Fibroblast of lung (primary cell): Measurements from ENCODE around the gene ADCY3. TPM values are rescaled to one million over a fixed set of nuclear protein-coding genes. Genes with fewer than 3 reads are reported as not detected.
A peak's percentile ranks its signal among the peaks of the same experiment; 100 is the strongest.

Source experiments
- DNase-seq, 2 donors: peaks; one replicate each; pipeline versions ENCODE4 v3.0.0 to v3.0.0-alpha.2; 2010; ENCODE audit warnings: low read depth in 2 of 2
- H2AFZ ChIP-seq: 2 replicates; pipeline ENCODE4 v1.5.1; 2012; ENCODE audit warnings: low read length, control low read depth, inconsistent platforms
- H3K27ac ChIP-seq: 2 replicates; pipeline ENCODE4 v1.5.1; 2011; ENCODE audit warnings: low read length, control low read depth; ENCODE audit not compliant: insufficient read depth
- H3K27me3 ChIP-seq: 2 replicates; pipeline ENCODE4 v1.5.1; 2011; ENCODE audit warnings: mild to moderate bottlenecking, low read length; ENCODE audit not compliant: control insufficient read depth, insufficient read depth
- H3K36me3 ChIP-seq: 2 replicates; pipeline ENCODE4 v1.5.1; 2011; ENCODE audit warnings: low read length; ENCODE audit not compliant: control insufficient read depth, insufficient read depth
- H3K4me1 ChIP-seq: 2 replicates; pipeline ENCODE4 v1.5.1; 2011; ENCODE audit warnings: low read length; ENCODE audit not compliant: control insufficient read depth, insufficient read depth; ENCODE audit errors: extremely low read depth
- H3K4me2 ChIP-seq: 2 replicates; pipeline ENCODE4 v1.5.1; 2011; ENCODE audit warnings: low read length, control low read depth; ENCODE audit not compliant: insufficient read depth; ENCODE audit errors: extremely low read depth
- H3K4me3 ChIP-seq, 4 experiments: fragments of 200-600 bp in 1 of 4; sonication (generic) in 1 of 4; replicated peaks in 1 of 4; 2 replicates each; pipeline ENCODE4 v1.5.1; 2011 to 2016; ENCODE audit warnings: low read length in 4 of 4, low read depth in 3 of 4, mild to moderate bottlenecking in 3 of 4, control low read depth in 2 of 4, inconsistent platforms in 1 of 4, mixed read lengths in 1 of 4; ENCODE audit not compliant: insufficient read depth in 1 of 4; ENCODE audit errors: control extremely low read depth in 1 of 4
- H3K79me2 ChIP-seq: 2 replicates; pipeline ENCODE4 v1.5.1; 2012; ENCODE audit warnings: mild to moderate bottlenecking, low read length, inconsistent platforms; ENCODE audit not compliant: control insufficient read depth, insufficient read depth
- H3K9ac ChIP-seq: 2 replicates; pipeline ENCODE4 v1.5.1; 2011; ENCODE audit warnings: mild to moderate bottlenecking, low read length, control low read depth; ENCODE audit not compliant: insufficient read depth
- H3K9me3 ChIP-seq: 2 replicates; pipeline ENCODE4 v1.5.1; 2012; ENCODE audit warnings: low read depth, low read length; ENCODE audit not compliant: control insufficient read depth, insufficient read depth
- H4K20me1 ChIP-seq: 2 replicates; pipeline ENCODE4 v1.5.1; 2011; ENCODE audit warnings: low read length; ENCODE audit not compliant: control insufficient read depth, insufficient read depth; ENCODE audit errors: extremely low read depth
- CTCF ChIP-seq, 2 donors: IDR thresholded peaks in 1 of 2; conservative IDR thresholded peaks in 1 of 2; 1 replicate in 1 of 2; 2 replicates in 1 of 2; pipeline ENCODE4 v1.5.1; 2011 to 2012; ENCODE audit warnings: low read length in 2 of 2, control low read depth in 1 of 2, inconsistent platforms in 1 of 2, low read depth in 1 of 2, mild to moderate bottlenecking in 1 of 2
- EZH2 ChIP-seq: IDR thresholded peaks from 2 replicates; pipeline ENCODE4 v1.5.1; 2012; ENCODE audit warnings: low read length, control low read depth, mild to moderate bottlenecking; ENCODE audit errors: missing control alignments
- polyA plus RNA-seq, 2 donors: library from polyadenylated mRNA; depleted of rRNA in 1 of 2; stranded (reverse) in 1 of 2; unstranded in 1 of 2; fragments of >200 nt; gene quantifications; 2 replicates each; pipeline ENCODE4 v1.2.1, GENCODE V29; 2011 to 2012; ENCODE audit warnings: missing spikeins in 1 of 2
- total RNA-seq: library from RNA; depleted of rRNA; stranded (reverse); fragments of >200 nt; gene quantifications from 2 replicates; pipeline ENCODE4 v1.2.1, GENCODE V29; 2014

ADCY3 gene
- total and polyA plus RNA-seq, 2 donors (not counting 1 experiment from before 2014, with no cell fraction given): 33.0 to 90.2 TPM

GRCh38 chr2:24892928-24893327 lies 27.1 kb downstream of the ADCY3 start:
- no peaks in the 10 kb centered on the region for H3K4me1 ChIP-seq
- no peaks in the 10 kb centered on the region for H4K20me1 ChIP-seq
- TF ChIP-seq CTCF (conservative IDR thresholded peaks at IDR 0.05 in 1 of 2, IDR thresholded peaks at IDR 0.05 in 1 of 2; ENCODE audit: low read depth in 1 of 2, low read length in 2 of 2): no peak
- no peak for TF ChIP-seq EZH2
- H3K4me3 ChIP-seq: no peak overlapping the region
- no peaks in the 10 kb centered on the region for H3K9me3 ChIP-seq
- no peak overlapping the region for H3K27ac ChIP-seq
- no peaks in the 10 kb centered on the region for H3K27me3 ChIP-seq
- H3K4me2 ChIP-seq: no peak overlapping the region
- DNase-seq: peak in 1 of 2 donors; percentile 68
- no peaks in the 10 kb centered on the region for H3K36me3 ChIP-seq
- no peaks in the 10 kb centered on the region for H3K79me2 ChIP-seq
- no peak overlapping the region for H2AFZ ChIP-seq
- H3K9ac ChIP-seq: no peak overlapping the region

- H3K79me2 ChIP-seq: no peaks in the 10 kb centered on the region
- H3K27me3 ChIP-seq: no peaks in the 10 kb centered on the region
- H4K20me1 ChIP-seq: no peaks in the 10 kb centered on the region
- no peak overlapping the region for H3K27ac ChIP-seq
- H3K36me3 ChIP-seq: no peaks in the 10 kb centered on the region
- DNase-seq: no peak
- H3K4me1 ChIP-seq: peaks cover 2% of the 10 kb centered on the region
- no peak overlapping the region for H3K9ac ChIP-seq
- no peak overlapping the region for H3K4me3 ChIP-seq
- no peak for TF ChIP-seq EZH2
- no peak for TF ChIP-seq CTCF (conservative IDR thresholded peaks at IDR 0.05 in 1 of 2, IDR thresholded peaks at IDR 0.05 in 1 of 2; ENCODE audit: low read depth in 1 of 2, low read length in 2 of 2)
- H2AFZ ChIP-seq: no peak overlapping the region
- H3K9me3 ChIP-seq: no peaks in the 10 kb centered on the region
- no peak overlapping the region for H3K4me2 ChIP-seq
These were observed 28.8 kb downstream of the ADCY3 start for GRCh38 chr2:24891201-24891600.

- H3K27ac ChIP-seq: no peak overlapping the region
- H3K4me3 ChIP-seq: no peak overlapping the region
- no peaks in the 10 kb centered on the region for H3K36me3 ChIP-seq
- no peak overlapping the region for H2AFZ ChIP-seq
- no peaks in the 10 kb centered on the region for H3K9me3 ChIP-seq
- peaks cover 2% of the 10 kb centered on the region for H3K4me1 ChIP-seq
- TF ChIP-seq CTCF (conservative IDR thresholded peaks at IDR 0.05 in 1 of 2, IDR thresholded peaks at IDR 0.05 in 1 of 2; ENCODE audit: low read depth in 1 of 2, low read length in 2 of 2): no peak
- no peak for TF ChIP-seq EZH2
- no peak overlapping the region for H3K4me2 ChIP-seq
- DNase-seq: no peak
- no peaks in the 10 kb centered on the region for H4K20me1 ChIP-seq
- H3K27me3 ChIP-seq: no peaks in the 10 kb centered on the region
- H3K79me2 ChIP-seq: no peaks in the 10 kb centered on the region
- no peak overlapping the region for H3K9ac ChIP-seq
These were observed 30.8 kb downstream of the ADCY3 start for GRCh38 chr2:24889221-24889620.
